Measurements from ENCODE around the gene KDM4B.

Gene KDM4B

GRCh38 chr19:5107432-5108122, 138.7 kb downstream of the KDM4B start:
- no peak for DNase-seq (ENCODE audit: low read depth)

GRCh38 chr19:5108123-5108596, 139.2 kb downstream of the KDM4B start:
- DNase-seq (ENCODE audit: low read depth), result no peak

- DNase-seq (ENCODE audit: low read depth), result no peak
Observed at GRCh38 chr19:5108866-5109265, 140.0 kb downstream of the KDM4B start.

- no peak for DNase-seq (ENCODE audit: low read depth)
Observed at GRCh38 chr19:5109560-5109959, 140.6 kb downstream of the KDM4B start.

GRCh38 chr19:5110546-5110945, 141.6 kb downstream of the KDM4B start:
- no peak for DNase-seq (ENCODE audit: low read depth)

- no peak for DNase-seq (ENCODE audit: low read depth)
Observed at GRCh38 chr19:5111051-5111450, 142.1 kb downstream of the KDM4B start.

GRCh38 chr19:5112175-5112574, 143.3 kb downstream of the KDM4B start:
- DNase-seq (ENCODE audit: low read depth), result no peak

- DNase-seq (ENCODE audit: low read depth), result no peak
Observed at GRCh38 chr19:5112681-5113575, 144.0 kb downstream of the KDM4B start.

GRCh38 chr19:5113633-5114586, 145.0 kb downstream of the KDM4B start:
- DNase-seq (ENCODE audit: low read depth), result no peak

GRCh38 chr19:5114727-5115126, 145.8 kb downstream of the KDM4B start:
- no peak for DNase-seq (ENCODE audit: low read depth)

- DNase-seq (ENCODE audit: low read depth), result no peak
Observed at GRCh38 chr19:5115351-5115750, 146.4 kb downstream of the KDM4B start.

- DNase-seq (ENCODE audit: low read depth), result no peak
Observed at GRCh38 chr19:5115771-5116202, 146.9 kb downstream of the KDM4B start.

- no peak for DNase-seq (ENCODE audit: low read depth)
Observed at GRCh38 chr19:5116292-5116691, 147.4 kb downstream of the KDM4B start.

GRCh38 chr19:5117421-5117820, 148.5 kb downstream of the KDM4B start:
- DNase-seq (ENCODE audit: low read depth), result no peak

- DNase-seq (ENCODE audit: low read depth), result no peak
Observed at GRCh38 chr19:5118026-5118425, 149.1 kb downstream of the KDM4B start.

- DNase-seq (ENCODE audit: low read depth), result no peak
Observed at GRCh38 chr19:5119297-5119998, 150.5 kb downstream of the KDM4B start.

GRCh38 chr19:5120321-5120720, 151.4 kb downstream of the KDM4B start:
- DNase-seq (ENCODE audit: low read depth), result no peak

- DNase-seq (ENCODE audit: low read depth), result no peak
Observed at GRCh38 chr19:5120833-5121232, 151.9 kb downstream of the KDM4B start.

GRCh38 chr19:5121266-5122120, 152.6 kb downstream of the KDM4B start:
- DNase-seq (ENCODE audit: low read depth), result no peak

GRCh38 chr19:5122121-5122400, 153.1 kb downstream of the KDM4B start:
- DNase-seq (ENCODE audit: low read depth), result no peak
